A172 (cell line): ENCODE results near the gene UPB1. TPM values are rescaled to one million over a fixed set of nuclear protein-coding genes. Genes with fewer than 3 reads are reported as not detected.

ENCODE experiments used
- DNase-seq: peaks from one replicate; pipeline ENCODE4 v3.0.0-alpha.2; 2015; ENCODE audit warnings: low spot score
- total RNA-seq: library from RNA; depleted of rRNA; stranded (reverse); fragments of >200 nt; shearing (Covaris generic); gene quantifications from 2 replicates; pipeline ENCODE4 v1.2.3, GENCODE V29; 2014; rRNA removed

Gene UPB1
- total RNA-seq, 1 experiment from 2014 or later: not detected

DNA sequence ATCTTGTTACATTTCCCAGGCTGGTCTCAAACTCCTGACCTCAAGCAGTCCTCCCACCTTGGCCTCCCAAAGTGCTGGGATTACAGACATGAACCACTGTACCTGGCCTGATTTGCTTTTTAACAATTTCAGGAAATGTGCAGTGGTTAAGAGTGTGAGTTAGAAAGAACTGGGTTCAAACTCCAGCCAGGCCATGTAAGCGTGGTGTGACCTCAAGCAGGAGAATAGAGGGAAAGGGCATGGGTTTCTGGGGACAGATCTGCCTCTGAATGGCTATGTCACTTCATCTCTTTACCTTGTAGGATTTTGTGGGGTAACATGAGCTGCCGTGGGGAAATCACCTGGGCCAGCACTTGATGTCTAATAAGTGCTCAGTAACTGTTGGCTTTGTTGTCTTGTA lies 69.9 kb downstream of the UPB1 start:
- no peak for DNase-seq

DNA sequence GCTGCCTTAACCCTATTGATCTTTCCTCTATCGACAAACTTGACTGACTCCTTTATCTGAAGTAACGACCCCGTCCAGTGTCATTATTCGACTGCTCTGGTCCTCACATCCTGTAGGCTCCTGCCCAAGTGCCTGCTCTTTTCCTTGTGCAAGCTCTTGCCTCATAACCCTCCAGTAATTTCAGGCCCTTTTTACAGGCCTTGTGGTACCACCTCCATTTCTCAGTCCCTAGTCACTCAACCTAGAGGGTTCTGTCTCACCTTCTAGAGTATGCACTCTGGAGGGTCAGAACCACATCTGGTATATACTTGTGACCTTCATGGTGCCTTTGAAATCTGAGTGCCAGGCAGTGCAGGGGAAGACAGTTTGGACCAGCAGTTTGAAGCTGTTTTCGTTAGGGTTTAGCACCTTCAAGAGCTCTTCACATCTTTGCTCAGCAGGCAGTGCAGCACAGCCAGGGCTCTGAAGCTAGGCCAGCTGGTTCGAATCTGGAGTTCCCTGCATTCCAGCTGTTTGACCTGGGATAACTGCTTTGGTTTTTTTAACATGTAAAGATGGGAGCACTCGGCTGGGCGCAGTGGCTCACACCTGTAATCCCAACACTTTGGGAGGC lies 71.9 kb downstream of the UPB1 start:
- DNase-seq: no peak

DNA sequence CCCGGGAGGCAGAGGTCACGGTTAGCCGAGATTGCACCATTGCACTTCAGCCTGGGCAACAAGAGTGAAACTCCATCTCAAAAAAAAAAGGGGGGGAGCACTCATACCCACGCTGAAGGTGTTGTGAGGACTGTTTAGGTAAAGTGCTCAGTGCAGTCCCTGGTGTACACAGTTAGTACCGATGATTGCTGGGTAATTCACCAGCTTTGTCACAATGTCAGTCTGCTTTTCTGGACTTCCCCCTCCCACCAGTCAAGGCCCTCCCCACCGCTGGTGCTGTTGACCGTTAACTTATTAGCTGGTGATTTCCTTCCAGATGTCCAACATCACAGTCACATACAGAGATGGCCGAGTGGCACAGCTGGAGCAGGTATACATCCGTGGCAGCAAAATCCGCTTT lies 72.5 kb downstream of the UPB1 start:
- no peak for DNase-seq

DNA sequence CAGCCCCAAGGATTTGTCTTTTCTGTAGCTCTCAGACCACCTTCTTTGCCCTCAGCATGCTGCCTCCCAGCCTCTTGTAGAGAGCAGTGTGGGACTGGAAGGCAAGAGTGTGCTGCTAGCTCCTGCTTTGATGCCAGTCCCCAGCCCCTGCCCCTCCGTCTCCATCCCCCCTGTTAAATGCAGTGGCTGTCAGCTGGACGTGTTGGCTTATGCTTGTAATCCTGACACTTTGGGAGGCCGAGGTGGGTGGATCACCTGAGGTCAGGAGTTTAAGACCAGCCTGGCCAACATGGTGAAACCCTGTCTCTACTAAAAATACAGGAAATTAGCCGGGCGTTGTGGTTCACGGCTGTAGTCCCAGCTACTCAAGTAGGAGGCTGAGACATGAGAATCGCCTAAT lies 76.1 kb downstream of the UPB1 start:
- no peak for DNase-seq

DNA sequence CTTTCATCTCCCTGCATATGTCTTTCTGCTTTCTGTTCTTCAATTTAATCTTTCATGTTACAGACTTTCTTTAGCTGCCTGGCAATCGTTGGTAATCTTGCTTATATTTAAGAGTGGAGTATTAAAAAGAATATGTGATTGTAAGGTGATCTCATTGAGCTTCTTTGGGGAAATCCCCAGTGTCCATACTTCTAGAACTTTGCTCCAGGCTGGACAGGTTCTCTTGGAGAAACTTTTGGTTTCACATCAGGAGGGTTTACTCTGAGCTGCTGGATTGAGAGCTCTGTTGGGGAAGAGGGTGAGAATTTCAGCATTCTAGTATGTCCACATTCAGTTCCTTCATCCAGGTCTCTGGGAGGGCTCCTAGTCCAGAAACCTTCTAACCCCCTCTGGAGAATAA lies 81.6 kb downstream of the UPB1 start:
- no peak for DNase-seq

Other genes starting within 250 kb of the UPB1 start
- 14.0 and 19.3 TPM in 2 replicates for gene SPECC1L, start 224.5 kb upstream of the UPB1 start, total RNA-seq
- 0.52 and 5.1 TPM in 2 replicates for gene ADORA2A, start 67.7 kb upstream of the UPB1 start, total RNA-seq
- 58.3 and 73.8 TPM in 2 replicates for gene GUCD1, start 59.8 kb downstream of the UPB1 start, total RNA-seq
- 152 and 187 TPM in 2 replicates for gene SNRPD3, start 60.7 kb downstream of the UPB1 start, total RNA-seq
- 1.4 and 5.0 TPM in 2 replicates for gene LRRC75B, start 97.7 kb downstream of the UPB1 start, total RNA-seq
- 30.0 and 43.8 TPM in 2 replicates for gene GGT1, start 107.9 kb downstream of the UPB1 start, total RNA-seq